HEK293 (cell line): Measurements from ENCODE around the gene SBF2.
A peak's percentile ranks its signal among the peaks of the same experiment; 100 is the strongest.

Source experiments
- GLI2 ChIP-seq: fragments of 450-650 bp; formaldehyde crosslinking; IDR thresholded peaks from 2 replicates; pipeline ENCODE4; 2017; ENCODE audit warnings: missing biosample characterization, missing genetic modification characterization, low read depth, borderline replicate concordance
- GLI4 ChIP-seq: fragments of 450-650 bp; formaldehyde crosslinking; IDR thresholded peaks from 2 replicates; pipeline ENCODE4 v1.5.1; 2016; ENCODE audit warnings: missing biosample characterization, missing genetic modification characterization
- HOXD13 ChIP-seq: sonication (generic); formaldehyde crosslinking; IDR thresholded peaks from 2 replicates; pipeline ENCODE4 v1.8.0; 2022; ENCODE audit warnings: missing genetic modification reagents, borderline replicate concordance
- KLF10 ChIP-seq: fragments of 450-650 bp; IDR thresholded peaks from 2 replicates; pipeline ENCODE4 v1.5.1; 2018; ENCODE audit warnings: missing biosample characterization, mild to moderate bottlenecking, missing genetic modification characterization
- MEIS1 ChIP-seq: sonication (generic); formaldehyde crosslinking; IDR thresholded peaks from 2 replicates; pipeline ENCODE4 v1.8.1; 2022; ENCODE audit warnings: missing genetic modification reagents, mild to moderate bottlenecking, borderline replicate concordance
- MZF1 ChIP-seq: fragments of 450-650 bp; formaldehyde crosslinking; IDR thresholded peaks from 2 replicates; pipeline ENCODE4 v1.5.1; 2017; ENCODE audit warnings: missing biosample characterization, missing genetic modification characterization, borderline replicate concordance
- OSR2 ChIP-seq: fragments of 450-650 bp; formaldehyde crosslinking; IDR thresholded peaks from 2 replicates; pipeline ENCODE4 v1.5.1; 2016; ENCODE audit warnings: missing biosample characterization, missing genetic modification characterization
- PRDM1 ChIP-seq: fragments of 450-650 bp; formaldehyde crosslinking; IDR thresholded peaks from 2 replicates; pipeline ENCODE4; 2016; ENCODE audit warnings: missing biosample characterization, missing genetic modification characterization
- SCRT2 ChIP-seq: fragments of 450-650 bp; formaldehyde crosslinking; IDR thresholded peaks from 2 replicates; pipeline ENCODE4 v1.5.1; 2016; ENCODE audit warnings: missing biosample characterization, missing genetic modification characterization
- SETDB1 ChIP-seq: IDR thresholded peaks from one replicate; pipeline ENCODE4 v1.6.1; 2017; ENCODE audit warnings: mild to moderate bottlenecking, low read length, moderate library complexity, mixed read lengths; ENCODE audit not compliant: insufficient read length
- SP3 ChIP-seq: fragments of 450-650 bp; formaldehyde crosslinking; IDR thresholded peaks from 2 replicates; pipeline ENCODE4 v1.5.1; 2016; ENCODE audit warnings: missing biosample characterization, missing genetic modification characterization
- SP7 ChIP-seq: fragments of 450-650 bp; formaldehyde crosslinking; IDR thresholded peaks from 2 replicates; pipeline ENCODE4 v1.5.1; 2016; ENCODE audit warnings: missing biosample characterization, missing genetic modification characterization
- ZFP3 ChIP-seq: fragments of 450-650 bp; formaldehyde crosslinking; IDR thresholded peaks from 2 replicates; pipeline ENCODE4 v1.5.1; 2016; ENCODE audit warnings: low read depth, missing biosample characterization, missing genetic modification characterization
- ZNF112 ChIP-seq: fragments of 450-650 bp; formaldehyde crosslinking; IDR thresholded peaks from 2 replicates; pipeline ENCODE4 v1.5.0; 2017; ENCODE audit warnings: missing biosample characterization, missing genetic modification characterization
- ZNF140 ChIP-seq: fragments of 450-650 bp; formaldehyde crosslinking; IDR thresholded peaks from 2 replicates; pipeline ENCODE4 v1.5.1; 2016; ENCODE audit warnings: missing biosample characterization, missing genetic modification characterization
- ZNF16 ChIP-seq: fragments of 450-650 bp; formaldehyde crosslinking; IDR thresholded peaks from 2 replicates; pipeline ENCODE4 v1.5.1; 2016; ENCODE audit warnings: low read depth, missing biosample characterization, missing genetic modification characterization
- ZNF2 ChIP-seq: fragments of 450-650 bp; formaldehyde crosslinking; IDR thresholded peaks from 2 replicates; pipeline ENCODE4 v1.5.1; 2016; ENCODE audit warnings: missing biosample characterization, missing genetic modification characterization
- ZNF239 ChIP-seq: fragments of 450-650 bp; formaldehyde crosslinking; IDR thresholded peaks from 2 replicates; pipeline ENCODE4 v1.5.1; 2016; ENCODE audit warnings: missing biosample characterization, missing genetic modification characterization
- ZNF24 ChIP-seq: fragments of 450-650 bp; formaldehyde crosslinking; IDR thresholded peaks from 2 replicates; pipeline ENCODE4 v1.5.1; 2016; ENCODE audit warnings: missing biosample characterization, missing genetic modification characterization
- ZNF416 ChIP-seq: fragments of 450-650 bp; formaldehyde crosslinking; IDR thresholded peaks from 2 replicates; pipeline ENCODE4 v1.5.1; 2016; ENCODE audit warnings: missing biosample characterization, missing genetic modification characterization
- ZNF555 ChIP-seq: fragments of 450-650 bp; formaldehyde crosslinking; conservative IDR thresholded peaks from 2 replicates; pipeline ENCODE4 v1.5.1; 2017; ENCODE audit warnings: missing biosample characterization, mild to moderate bottlenecking, missing genetic modification characterization, inconsistent platforms
- ZNF585B ChIP-seq: fragments of 450-650 bp; formaldehyde crosslinking; IDR thresholded peaks from 2 replicates; pipeline ENCODE4 v1.5.1; 2016; ENCODE audit warnings: missing biosample characterization, missing genetic modification characterization
- ZNF624 ChIP-seq: fragments of 450-650 bp; formaldehyde crosslinking; IDR thresholded peaks from 2 replicates; pipeline ENCODE4 v1.5.1; 2017; ENCODE audit warnings: missing biosample characterization, missing genetic modification characterization
- ZNF707 ChIP-seq: fragments of 450-650 bp; formaldehyde crosslinking; IDR thresholded peaks from 2 replicates; pipeline ENCODE4 v1.5.1; 2016; ENCODE audit warnings: missing biosample characterization, missing genetic modification characterization
- ZNF747 ChIP-seq: fragments of 450-650 bp; formaldehyde crosslinking; IDR thresholded peaks from 2 replicates; pipeline ENCODE4 v1.5.1; 2016; ENCODE audit warnings: missing biosample characterization, missing genetic modification characterization
- ZNF830 ChIP-seq: fragments of 450-650 bp; IDR thresholded peaks from 2 replicates; pipeline ENCODE4 v1.5.0; 2018; ENCODE audit warnings: missing biosample characterization, missing genetic modification characterization, low read depth, mild to moderate bottlenecking, moderate library complexity
- TF ChIP-seq, protein P1 (sequence below): fragments of 450-650 bp; formaldehyde crosslinking; IDR thresholded peaks from 2 replicates; pipeline ENCODE4 v1.5.1; 2016; ENCODE audit warnings: missing biosample characterization, missing genetic modification characterization
- TF ChIP-seq, protein P2 (sequence below): fragments of 450-650 bp; formaldehyde crosslinking; IDR thresholded peaks from 2 replicates; pipeline ENCODE4 v1.5.1; 2016; ENCODE audit warnings: missing biosample characterization, missing genetic modification characterization
- TF ChIP-seq, protein P3 (sequence below): fragments of 450-650 bp; formaldehyde crosslinking; IDR thresholded peaks from 2 replicates; pipeline ENCODE4 v1.5.1; 2016; ENCODE audit warnings: missing biosample characterization, missing genetic modification characterization
- TF ChIP-seq, protein P4 (sequence below): fragments of 450-650 bp; formaldehyde crosslinking; IDR thresholded peaks from 2 replicates; pipeline ENCODE4 v1.5.1; 2016; ENCODE audit warnings: missing biosample characterization, missing genetic modification characterization
- TF ChIP-seq, protein P5 (sequence below): fragments of 450-650 bp; formaldehyde crosslinking; IDR thresholded peaks from 2 replicates; pipeline ENCODE4 v1.5.1; 2016; ENCODE audit warnings: missing biosample characterization, missing genetic modification characterization
- TF ChIP-seq, protein P6 (sequence below): fragments of 450-650 bp; formaldehyde crosslinking; IDR thresholded peaks from 2 replicates; pipeline ENCODE4 v1.5.1; 2016; ENCODE audit warnings: missing biosample characterization, missing genetic modification characterization

SBF2 gene

DNA sequence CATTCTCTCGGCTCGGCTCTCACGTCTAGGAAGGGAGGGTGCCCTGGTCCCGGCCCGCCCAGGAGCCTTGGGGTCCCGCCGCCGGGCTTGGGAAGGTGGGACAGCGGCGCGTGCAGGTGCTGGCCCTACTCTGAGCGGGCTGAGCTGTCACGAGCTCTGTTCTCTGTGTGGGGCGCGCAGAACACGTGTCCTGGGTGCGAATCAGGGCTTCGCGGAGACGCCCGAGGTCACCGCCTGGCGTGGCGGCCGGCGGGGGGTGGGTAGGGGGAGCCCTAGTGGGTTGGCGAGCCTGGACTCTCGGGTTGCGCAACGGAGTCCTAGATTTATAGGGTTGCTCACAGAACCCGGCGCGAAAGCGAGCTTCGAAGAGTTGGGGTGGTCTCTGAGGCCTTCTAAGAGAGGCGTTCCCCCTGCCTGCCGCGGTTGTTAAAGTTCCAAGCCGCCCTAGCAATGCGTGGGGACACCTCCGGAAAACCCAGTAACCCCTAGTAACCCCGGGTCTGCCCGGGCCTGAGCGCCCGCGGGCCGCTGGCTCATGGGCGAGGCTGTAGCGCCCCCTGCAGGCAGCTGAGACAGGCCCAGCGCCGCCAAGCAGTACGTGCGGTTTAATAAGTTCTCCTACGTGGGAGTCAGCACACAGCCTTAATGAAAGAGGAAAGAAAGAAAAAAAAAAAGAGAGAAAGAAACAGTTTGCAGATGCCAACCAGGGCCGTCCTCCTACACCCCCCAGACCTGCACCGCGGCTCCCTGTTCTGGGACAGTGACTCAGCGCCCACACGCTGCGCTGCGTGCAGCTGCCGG is 13.6 kb upstream of the SBF2 start (continued):
- TF ChIP-seq, protein P1, sequence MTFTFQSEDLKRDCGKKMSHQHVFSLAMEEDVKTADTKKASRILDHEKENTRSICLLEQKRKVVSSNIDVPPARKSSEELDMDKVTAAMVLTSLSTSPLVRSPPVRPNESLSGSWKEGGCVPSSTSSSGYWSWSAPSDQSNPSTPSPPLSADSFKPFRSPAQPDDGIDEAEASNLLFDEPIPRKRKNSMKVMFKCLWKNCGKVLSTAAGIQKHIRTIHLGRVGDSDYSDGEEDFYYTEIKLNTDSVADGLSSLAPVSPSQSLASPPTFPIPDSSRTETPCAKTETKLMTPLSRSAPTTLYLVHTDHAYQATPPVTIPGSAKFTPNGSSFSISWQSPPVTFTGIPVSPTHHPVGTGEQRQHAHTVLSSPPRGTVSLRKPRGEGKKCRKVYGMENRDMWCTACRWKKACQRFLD (tag by site-specific recombination): no peak
- no peak for TF ChIP-seq ZNF747
- no peak for TF ChIP-seq MZF1
- TF ChIP-seq ZNF585B: no peak
- TF ChIP-seq GLI4 (tag by site-specific recombination): no peak
- TF ChIP-seq SCRT2 (tag by site-specific recombination): no peak
- TF ChIP-seq, protein P2, sequence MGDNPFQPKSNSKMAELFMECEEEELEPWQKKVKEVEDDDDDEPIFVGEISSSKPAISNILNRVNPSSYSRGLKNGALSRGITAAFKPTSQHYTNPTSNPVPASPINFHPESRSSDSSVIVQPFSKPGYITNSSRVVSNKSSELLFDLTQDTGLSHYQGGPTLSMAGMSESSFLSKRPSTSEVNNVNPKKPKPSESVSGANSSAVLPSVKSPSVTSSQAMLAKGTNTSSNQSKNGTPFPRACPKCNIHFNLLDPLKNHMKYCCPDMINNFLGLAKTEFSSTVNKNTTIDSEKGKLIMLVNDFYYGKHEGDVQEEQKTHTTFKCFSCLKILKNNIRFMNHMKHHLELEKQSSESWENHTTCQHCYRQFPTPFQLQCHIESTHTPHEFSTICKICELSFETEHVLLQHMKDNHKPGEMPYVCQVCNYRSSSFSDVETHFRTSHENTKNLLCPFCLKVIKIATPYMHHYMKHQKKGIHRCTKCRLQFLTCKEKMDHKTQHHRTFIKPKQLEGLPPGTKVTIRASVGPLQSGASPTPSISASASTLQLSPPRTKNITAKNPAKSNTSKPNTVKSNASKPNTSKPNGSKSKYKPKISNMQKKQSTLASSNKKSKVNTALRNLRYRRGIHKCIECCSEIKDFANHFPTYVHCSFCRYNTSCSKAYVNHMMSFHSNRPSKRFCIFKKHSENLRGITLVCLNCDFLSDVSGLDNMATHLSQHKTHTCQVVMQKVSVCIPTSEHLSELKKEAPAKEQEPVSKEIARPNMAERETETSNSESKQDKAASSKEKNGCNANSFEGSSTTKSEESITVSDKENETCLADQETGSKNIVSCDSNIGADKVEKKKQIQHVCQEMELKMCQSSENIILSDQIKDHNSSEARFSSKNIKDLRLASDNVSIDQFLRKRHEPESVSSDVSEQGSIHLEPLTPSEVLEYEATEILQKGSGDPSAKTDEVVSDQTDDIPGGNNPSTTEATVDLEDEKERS: no peak
- no peak for TF ChIP-seq MEIS1
- TF ChIP-seq ZFP3: no peak
- no peak; the same call in 1 of the 2 replicates for TF ChIP-seq ZNF24 (tag by site-specific recombination)
- no peak for TF ChIP-seq ZNF624
- no peak for TF ChIP-seq HOXD13 (CRISPR knock-in tag)
- no peak for TF ChIP-seq ZNF239 (tag by site-specific recombination)
- TF ChIP-seq, protein P3, sequence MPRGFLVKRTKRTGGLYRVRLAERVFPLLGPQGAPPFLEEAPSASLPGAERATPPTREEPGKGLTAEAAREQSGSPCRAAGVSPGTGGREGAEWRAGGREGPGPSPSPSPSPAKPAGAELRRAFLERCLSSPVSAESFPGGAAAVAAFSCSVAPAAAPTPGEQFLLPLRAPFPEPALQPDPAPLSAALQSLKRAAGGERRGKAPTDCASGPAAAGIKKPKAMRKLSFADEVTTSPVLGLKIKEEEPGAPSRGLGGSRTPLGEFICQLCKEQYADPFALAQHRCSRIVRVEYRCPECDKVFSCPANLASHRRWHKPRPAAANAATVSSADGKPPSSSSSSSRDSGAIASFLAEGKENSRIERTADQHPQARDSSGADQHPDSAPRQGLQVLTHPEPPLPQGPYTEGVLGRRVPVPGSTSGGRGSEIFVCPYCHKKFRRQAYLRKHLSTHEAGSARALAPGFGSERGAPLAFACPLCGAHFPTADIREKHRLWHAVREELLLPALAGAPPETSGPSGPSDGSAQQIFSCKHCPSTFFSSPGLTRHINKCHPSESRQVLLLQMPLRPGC (tag by site-specific recombination): peak; percentile 75; the same call in 1 of the 2 replicates
- TF ChIP-seq SP3: peak; percentile 30
- TF ChIP-seq ZNF416 (tag by site-specific recombination): no peak
- peak; percentile 76 for TF ChIP-seq SP7 (tag by site-specific recombination)
- TF ChIP-seq, protein P4, sequence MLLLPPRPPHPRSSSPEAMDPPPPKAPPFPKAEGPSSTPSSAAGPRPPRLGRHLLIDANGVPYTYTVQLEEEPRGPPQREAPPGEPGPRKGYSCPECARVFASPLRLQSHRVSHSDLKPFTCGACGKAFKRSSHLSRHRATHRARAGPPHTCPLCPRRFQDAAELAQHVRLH (tag by site-specific recombination): 0 out of 2 replicates have a peak, but pooled peaks have one; percentile 18
- TF ChIP-seq ZNF555: no peak
- TF ChIP-seq ZNF16 (tag by site-specific recombination): no peak
- TF ChIP-seq ZNF2 (tag by site-specific recombination): peak; percentile 75
- peak; percentile 66 for TF ChIP-seq OSR2
- no peak for TF ChIP-seq ZNF140 (tag by site-specific recombination)
- no peak for TF ChIP-seq SETDB1
- TF ChIP-seq, protein P5, sequence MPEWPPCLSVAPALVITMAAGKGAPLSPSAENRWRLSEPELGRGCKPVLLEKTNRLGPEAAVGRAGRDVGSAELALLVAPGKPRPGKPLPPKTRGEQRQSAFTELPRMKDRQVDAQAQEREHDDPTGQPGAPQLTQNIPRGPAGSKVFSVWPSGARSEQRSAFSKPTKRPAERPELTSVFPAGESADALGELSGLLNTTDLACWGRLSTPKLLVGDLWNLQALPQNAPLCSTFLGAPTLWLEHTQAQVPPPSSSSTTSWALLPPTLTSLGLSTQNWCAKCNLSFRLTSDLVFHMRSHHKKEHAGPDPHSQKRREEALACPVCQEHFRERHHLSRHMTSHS (tag by site-specific recombination): no peak
- TF ChIP-seq, protein P6, sequence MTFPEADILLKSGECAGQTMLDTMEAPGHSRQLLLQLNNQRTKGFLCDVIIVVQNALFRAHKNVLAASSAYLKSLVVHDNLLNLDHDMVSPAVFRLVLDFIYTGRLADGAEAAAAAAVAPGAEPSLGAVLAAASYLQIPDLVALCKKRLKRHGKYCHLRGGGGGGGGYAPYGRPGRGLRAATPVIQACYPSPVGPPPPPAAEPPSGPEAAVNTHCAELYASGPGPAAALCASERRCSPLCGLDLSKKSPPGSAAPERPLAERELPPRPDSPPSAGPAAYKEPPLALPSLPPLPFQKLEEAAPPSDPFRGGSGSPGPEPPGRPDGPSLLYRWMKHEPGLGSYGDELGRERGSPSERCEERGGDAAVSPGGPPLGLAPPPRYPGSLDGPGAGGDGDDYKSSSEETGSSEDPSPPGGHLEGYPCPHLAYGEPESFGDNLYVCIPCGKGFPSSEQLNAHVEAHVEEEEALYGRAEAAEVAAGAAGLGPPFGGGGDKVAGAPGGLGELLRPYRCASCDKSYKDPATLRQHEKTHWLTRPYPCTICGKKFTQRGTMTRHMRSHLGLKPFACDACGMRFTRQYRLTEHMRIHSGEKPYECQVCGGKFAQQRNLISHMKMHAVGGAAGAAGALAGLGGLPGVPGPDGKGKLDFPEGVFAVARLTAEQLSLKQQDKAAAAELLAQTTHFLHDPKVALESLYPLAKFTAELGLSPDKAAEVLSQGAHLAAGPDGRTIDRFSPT (tag by site-specific recombination): peak; percentile 36
- TF ChIP-seq GLI2: no peak
- TF ChIP-seq ZNF112 (tag by site-specific recombination): no peak
- peak; percentile 75 for TF ChIP-seq PRDM1
- 0 out of 2 replicates have a peak, but pooled peaks have one; percentile 21 for TF ChIP-seq KLF10 (tag by site-specific recombination)
- TF ChIP-seq ZNF830: no peak
- TF ChIP-seq ZNF707 (tag by site-specific recombination): no peak
